RPMI7951 (cell line): ENCODE measurements around the gene TINAGL1. TPM values are rescaled to one million over a fixed set of nuclear protein-coding genes. Genes with fewer than 3 reads are reported as not detected.
A peak's percentile ranks its signal among the peaks of the same experiment; 100 is the strongest.

Source experiments
- DNase-seq: peaks from one replicate; pipeline ENCODE4 v3.0.0-alpha.2; 2012; ENCODE audit warnings: low read depth
- total RNA-seq: library from RNA; depleted of rRNA; stranded (reverse); fragments of >200 nt; shearing (Covaris generic); gene quantifications from 2 replicates; pipeline ENCODE4 v1.2.3, GENCODE V29; 2014; rRNA removed

TINAGL1 gene, protein sequence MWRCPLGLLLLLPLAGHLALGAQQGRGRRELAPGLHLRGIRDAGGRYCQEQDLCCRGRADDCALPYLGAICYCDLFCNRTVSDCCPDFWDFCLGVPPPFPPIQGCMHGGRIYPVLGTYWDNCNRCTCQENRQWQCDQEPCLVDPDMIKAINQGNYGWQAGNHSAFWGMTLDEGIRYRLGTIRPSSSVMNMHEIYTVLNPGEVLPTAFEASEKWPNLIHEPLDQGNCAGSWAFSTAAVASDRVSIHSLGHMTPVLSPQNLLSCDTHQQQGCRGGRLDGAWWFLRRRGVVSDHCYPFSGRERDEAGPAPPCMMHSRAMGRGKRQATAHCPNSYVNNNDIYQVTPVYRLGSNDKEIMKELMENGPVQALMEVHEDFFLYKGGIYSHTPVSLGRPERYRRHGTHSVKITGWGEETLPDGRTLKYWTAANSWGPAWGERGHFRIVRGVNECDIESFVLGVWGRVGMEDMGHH
- 7.0 and 14.9 TPM in 2 replicates for total RNA-seq

DNA sequence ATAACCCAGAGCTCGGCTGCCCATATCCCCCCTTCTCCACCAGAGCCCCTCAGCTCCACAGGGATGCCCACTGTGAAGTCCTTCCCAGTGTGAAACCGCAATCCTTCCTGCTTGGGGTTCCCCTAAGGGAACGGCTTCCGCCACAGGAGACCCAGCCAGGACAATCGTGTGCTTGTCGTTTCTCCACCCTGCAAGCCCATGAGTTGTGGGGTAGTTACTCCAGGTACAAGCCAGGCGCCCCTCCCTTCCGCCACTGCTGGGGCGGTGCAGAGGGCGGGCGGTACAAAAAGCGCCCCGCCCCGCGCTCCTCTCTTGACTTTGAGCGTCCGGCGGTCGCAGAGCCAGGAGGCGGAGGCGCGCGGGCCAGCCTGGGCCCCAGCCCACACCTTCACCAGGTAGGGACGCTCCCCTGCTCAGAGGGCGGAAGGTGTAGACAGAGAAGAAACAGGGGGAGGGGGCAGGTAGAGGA is at the start of gene TINAGL1:
TINAGL1 (plus strand) TSS at position 315 of the 469 bp plus-strand sequence. CDS start 634 bp downstream, outside the sequence.
- peak; percentile 51 for DNase-seq

DNA sequence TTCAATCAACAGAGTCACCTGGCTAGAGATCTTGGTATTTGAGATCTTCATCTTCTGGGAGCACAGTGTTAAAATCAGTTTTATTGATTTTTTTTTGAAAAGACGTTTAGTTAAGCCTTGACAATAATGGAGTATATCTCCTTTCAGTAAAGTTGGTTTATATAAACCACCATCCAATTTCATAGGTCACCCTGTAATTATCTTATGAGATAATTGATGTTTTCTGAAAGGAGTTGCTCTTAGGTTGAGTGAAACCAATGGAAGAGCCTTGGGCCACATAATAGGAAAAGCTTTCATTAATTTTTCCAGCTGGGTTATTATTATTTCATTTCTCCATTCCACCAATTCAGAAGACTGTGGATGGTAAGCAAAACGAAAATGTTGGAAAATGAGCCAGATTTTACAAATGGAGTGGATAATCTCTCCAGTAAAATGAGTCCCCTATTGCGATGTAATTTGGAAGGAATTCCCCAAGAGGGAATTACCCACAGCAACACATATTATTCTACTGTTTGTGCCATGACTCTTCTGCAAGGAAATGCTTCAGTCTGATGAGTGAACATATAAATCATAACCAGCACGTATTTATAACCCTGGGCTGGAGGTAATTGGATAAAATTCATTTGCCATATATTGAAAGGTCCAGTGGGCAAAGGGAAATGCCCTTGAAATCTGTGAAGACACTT is 46.2 kb upstream of the TINAGL1 start:
- DNase-seq = peak; percentile 16

DNA sequence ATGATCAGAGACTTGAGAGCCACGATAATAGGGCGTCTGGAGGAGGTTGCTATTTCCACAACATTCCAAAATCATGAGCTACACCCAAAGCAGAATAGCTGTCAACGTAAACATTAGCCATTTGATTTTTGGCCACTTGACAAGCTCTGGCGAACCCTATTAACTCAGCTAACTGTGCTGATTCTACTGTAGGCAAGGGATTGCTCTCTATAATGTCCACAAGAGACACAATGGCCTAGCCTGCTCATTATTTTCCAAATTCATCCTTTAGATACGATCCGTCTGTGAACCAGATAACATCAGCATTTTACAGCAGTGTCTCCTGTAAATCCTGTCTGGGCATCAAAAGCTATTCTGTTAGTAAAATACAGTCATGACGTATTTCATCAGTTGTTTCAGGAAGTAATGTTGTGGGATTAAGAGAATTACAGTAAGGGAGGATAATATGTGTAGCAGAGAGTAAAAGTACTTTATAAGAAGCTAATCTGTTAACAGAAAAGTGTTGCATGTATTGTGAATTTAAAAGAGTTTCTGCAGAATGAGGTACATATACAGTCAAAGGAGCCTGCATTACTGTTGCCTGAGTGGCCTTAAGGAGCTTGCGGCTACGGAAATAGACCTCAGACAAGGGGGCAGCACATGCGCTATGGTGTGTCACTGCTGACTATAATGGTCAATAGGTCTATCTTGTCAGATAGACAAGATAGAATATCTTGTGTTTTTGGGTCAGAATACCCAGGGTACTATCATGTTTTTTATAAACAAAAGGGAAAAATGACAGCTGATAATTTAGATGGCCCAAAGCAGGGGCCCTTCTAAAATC is 44.9 kb upstream of the TINAGL1 start:
- peak; percentile 64 for DNase-seq

DNA sequence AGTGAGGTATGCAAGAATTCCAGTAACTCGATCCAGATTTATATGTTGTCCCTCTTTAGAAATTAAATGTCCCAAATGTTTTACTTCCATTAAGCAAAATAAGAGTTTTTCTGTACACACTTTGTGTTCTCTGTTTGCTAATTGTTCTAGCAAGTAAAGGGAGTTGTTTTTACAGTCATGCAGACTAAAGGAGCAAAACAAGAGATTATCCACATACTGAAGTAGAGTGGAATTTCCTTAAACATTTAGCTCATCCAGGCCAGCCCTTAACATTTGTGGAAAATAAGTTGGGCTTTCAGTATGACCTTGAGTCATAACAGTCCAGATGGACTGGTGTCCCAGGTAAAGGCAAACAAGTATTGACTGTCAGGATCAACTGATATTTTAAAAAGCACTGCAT is 44.1 kb upstream of the TINAGL1 start:
- DNase-seq = no peak

DNA sequence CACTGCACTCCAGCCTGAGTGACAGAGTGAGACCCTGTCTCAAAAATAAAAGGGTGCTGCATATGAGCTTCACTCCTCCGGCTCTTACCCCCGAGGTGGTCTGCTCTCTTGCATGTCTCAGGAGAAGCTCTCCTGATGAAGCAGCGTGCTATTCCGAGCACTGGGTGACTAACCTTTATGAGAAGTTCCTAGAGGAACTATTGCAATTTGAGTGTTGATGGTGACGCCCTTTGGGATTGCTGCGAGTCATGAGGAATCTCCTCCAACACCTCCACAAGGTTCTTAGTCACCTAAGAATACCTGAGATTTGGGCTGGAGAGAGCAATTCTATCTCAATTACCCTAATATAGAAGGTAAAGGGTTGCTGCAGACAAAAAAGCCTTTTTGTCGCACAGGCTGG is 40.8 kb upstream of the TINAGL1 start:
- DNase-seq = no peak

DNA sequence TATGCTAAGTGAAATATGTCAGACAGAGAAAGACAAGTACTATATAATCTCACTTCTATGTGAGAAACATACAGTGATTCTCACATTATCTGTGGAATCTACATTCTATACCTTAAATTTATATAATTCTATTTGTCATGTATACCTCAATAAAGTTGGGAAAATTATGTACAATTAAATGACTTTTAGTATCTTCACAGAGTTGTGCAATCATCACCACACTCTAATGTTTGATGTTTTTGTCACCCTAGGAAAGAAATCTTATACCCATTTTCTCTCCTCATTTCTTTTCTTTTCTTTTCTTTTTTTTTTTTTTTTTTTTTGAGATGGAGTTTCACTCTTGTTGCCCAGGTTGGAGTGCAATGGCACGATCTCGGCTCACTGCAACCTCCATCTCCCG is 37.0 kb upstream of the TINAGL1 start:
- DNase-seq = no peak

DNA sequence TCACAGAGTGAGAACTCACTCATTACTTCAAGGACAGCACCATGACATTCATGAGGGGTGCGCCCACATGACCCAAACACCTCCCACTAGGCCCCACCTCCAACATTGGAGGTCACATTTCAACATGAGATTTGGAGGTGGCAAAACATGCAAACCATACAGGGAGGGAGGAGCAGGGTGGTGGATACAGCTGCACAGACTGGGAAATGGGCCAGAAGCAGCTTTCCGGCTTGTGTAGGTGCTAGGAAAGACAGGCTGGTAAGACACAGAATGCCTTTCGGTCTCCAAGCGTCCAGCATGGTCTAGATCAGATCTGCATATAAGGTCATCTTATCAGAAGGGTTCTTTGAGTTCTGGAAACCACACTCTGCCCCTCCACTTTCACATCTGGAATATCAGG is 35.1 kb upstream of the TINAGL1 start:
- DNase-seq = peak; percentile 21

DNA sequence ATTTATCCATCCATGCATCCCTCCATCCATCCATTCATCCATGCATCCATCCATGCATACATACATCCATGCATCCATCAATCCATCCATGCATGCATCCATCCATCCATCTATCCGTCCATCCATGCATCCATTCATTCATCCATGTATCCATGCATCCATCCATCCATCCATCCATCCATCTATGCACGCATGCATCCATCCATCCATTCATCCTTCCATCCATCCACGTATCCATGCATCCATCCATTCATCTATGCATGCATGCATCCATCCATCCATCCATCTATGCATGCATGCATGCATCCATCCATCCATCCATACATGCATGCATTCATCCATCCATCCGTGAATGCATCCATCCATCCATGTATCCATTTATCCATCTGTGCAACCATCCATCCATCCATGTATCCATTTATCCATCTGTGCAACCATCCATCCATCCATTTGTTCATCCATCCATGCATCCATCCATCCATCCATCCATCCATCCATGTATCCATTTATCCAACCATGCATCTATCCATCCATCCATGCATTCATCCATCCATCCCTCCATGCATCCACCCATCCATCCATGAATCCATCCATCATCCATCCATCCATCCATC is 30.3 kb upstream of the TINAGL1 start:
- no peak for DNase-seq

DNA sequence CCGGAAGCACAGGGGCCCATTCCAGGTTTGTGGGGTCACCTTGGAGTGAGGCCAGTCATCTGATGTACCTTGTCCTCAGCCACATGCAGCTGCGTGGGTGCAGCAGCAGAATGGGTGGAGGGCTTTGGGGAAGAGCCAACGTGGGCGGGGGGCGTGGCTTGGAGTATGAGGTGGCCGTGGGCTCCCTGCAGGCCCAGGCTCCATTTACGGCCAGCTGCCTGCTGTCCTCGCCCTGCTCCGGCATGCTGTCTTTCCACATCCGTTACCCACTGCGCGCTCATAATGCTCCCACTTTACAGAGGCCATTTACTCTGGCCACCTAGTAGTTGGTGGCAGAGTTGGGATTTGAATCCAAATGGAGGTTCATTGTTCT is 27.8 kb upstream of the TINAGL1 start:
- DNase-seq = no peak

DNA sequence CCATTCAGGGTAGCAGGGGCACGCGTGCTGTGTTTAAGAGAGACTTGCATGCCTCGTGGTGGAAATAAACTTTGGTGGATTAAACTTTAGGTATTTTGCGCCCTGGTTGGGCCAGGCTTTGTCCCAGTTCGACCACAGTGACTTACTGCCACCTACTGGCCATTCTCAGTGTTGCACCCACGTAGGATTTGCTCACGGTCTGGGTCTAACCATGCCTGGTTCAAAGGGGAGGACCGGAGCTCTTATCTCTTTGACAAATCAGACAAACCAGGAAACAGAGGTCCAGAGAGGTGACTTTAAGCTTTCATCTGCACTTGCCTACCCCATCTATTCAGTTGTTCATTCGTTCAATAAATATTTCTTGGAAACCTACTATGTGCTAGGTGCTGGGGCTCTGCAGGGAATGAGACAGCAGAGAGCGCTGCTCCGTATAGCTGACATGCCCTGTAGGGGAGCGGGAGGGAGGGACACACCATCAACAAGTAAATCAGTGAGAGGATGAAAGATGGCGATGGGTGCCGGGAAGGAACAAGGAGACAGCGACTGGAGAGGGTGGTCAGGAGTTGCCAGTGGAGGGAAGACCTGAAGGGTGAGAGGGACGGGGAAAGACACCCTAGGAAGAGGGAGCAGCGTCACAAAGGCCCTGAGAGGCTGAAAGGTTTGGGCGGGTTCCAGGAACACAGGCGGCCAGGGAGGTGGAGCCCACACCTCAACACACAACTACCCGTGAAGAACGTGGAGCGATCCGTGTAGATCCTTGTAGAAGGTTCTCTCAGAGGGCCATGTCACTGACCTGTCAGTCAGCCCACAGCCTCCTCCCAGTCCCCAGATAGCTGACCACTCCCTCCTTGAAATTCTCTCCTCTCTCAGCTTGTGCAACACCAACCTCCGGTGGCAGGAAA is 27.2 kb upstream of the TINAGL1 start:
- peak; percentile 82 for DNase-seq

DNA sequence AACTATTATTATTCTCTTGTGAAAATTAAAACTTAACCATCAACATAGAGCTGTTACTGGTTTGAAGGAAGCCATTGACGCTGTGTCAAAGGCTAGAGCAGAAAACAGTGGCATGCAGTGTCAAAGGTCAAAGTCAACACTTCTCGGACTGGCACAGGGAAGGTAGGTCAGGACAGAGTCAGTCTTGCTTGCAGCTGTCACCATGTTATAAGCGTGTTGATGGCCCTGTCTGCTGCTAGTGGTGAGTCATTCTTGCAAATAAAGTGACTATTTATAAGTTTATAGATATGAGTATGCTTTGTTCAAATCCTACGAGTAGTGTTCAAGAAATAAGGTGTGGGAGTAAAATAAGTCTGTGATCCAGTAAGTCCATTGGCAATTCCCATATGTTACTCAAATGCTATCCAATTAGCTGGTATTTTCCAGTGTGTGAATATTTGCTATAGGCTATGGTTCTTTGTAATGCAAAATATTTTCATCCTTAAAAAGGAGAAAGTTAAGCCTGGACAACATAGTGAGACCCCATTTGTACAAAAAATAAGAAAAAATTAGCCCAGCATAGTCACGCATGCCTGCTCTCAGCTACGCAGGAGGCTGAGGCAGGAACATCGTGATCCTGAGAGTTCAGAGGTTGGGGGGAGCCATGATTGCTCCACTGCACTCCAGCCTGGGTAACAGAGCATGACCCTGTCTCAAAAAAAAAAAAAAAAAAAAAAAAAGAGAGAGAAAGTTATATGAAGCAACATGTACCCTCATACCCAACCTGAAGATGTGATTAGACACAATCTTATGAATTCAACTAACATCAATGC is 26.3 kb upstream of the TINAGL1 start:
- peak; percentile 35 for DNase-seq

DNA sequence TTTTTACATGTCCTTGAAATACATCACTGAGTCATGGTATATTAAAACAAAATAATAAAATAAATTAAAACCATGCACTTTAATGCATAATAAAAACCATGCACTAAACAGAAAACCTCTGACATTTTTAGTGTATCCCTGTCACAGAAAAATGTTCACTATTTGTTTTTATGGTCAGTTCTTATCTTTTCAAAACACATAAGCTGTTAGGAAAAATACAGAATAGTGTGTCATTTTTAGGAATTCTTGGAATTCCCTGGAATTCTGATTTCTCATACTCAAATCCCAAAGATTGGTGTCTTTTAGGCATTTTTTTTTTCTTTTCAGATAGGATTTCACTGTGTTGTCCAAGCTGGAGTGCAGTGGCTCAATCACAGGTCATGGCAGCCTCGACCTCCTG is 25.1 kb upstream of the TINAGL1 start:
- no peak for DNase-seq

DNA sequence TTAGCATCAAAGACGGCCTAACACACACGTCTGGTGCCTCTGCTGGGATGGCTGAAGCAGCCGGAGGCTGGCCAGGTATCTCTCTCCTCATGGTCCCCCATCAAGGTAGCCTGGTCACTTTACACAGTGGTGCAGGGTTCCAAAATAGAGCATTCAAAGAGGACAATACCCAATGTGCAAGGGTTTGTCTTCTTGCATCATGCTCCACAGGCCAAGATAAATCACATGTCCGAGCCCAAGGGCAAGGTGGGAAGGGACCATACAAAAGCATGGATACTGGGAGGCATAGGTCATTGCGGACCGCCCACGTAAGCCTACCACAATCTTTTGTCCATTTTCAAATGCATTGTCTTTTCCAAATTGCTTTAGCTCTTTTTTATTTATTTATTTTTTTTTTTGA is 23.8 kb upstream of the TINAGL1 start:
- no peak for DNase-seq

DNA sequence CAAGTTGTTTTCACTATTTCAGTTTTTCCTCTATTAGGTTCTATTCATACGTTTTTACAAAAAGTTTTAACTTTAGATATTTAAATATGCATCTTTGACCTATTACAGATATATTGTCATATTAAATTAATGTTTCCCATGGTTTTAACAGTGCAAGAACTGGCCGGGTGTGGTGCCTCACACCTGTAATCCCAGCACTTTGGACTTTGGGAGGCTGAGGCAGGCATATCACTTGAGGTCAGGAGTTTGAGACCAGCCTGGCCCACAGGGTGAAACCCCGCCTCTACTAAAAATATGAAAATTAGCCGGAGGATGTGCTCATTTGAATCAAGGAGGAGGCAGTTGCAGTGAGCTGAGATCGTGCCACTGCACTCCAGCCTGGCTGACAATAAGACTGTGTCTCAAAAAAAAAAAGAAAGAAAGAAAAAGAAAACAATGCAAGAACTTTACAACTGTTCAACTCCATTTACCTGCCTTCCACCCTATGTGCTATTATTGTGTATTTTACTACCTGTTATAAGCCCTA is 19.8 kb upstream of the TINAGL1 start:
- DNase-seq = no peak

DNA sequence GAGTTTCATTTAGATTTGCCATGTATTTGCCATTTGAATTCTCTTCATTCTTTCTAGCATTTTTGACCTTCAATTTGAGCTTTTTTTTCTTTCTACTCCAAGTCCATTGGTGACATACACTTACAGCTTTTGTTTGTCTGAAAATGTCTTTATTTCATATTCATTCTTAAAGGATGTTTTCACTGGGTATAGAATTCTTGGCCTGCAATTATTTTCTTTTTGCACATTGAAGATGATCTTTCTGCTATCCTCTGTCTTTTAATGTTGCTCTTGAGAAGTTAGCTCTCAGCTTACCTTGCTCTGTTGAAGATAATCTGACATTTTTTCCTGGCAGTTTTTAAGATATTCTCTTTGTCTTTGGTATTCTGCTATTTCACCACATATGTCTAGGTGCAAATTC is 16.6 kb upstream of the TINAGL1 start:
- DNase-seq = no peak

DNA sequence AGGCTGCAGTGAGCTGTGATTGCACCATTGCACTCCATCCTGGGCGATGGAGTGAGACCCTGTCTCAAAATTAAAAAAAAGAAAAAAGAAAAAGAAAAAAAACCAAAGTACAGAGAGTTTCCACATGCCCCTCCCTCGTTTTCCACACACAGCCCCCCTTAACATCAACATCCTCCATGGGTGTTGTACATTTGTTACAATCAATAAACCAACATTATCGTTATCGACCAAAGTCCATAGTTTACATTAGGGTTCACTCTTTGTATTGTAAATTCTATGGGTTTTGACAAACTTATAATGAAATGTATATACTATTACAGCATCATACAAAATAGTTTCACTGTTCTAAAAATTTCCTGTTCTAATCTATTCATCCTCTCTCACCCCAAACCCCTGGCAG is 15.9 kb upstream of the TINAGL1 start:
- no peak for DNase-seq

DNA sequence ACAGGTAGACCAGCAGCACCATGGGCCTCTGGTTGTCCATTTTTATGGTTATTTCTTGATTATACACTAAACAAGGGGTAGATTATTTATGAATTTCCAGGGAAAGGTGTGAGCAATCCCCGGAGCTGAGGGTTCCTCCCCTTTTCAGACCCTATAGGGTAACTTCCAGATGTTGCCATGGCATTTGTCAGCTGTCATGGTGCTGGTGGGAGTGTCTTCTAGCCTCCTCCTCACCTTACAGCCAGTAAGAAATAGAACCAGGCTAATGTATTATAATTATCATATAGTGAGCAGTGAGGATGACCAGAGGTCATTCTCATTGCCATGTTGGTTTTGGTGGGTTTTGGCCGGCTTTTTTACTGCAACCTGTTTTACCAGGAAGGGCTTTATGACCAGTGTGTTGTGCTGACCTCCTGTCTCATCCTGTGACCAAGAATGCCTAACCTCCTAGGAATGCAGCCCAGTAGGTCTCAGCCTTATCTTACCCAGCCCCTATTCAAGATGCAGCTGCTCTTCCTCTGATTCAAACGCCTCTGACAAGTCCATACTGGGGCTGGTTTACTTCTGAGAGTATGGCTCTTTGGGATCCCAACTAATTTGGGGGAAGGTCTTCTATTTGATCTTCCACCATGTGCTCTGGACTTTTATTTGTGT is 13.5 kb upstream of the TINAGL1 start:
- peak; percentile 58 for DNase-seq

DNA sequence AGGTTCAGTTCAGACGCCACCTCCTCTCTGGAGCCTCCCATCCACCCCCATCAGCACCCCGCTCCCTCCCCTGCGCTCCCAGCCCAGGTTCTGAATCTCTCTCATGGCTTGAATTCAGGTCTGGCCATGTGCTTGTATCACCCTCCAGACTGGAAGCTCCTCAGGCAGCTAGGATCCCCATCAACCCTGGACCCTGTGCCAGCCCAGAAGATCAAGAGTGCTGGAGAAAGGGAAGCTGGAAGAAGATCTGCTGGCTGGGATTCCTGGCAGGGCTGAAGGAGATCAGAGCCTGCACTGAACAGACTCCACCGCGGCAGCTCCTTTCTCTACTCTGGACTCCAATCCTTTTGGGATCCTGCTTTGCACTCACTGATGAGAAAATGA is 11.7 kb upstream of the TINAGL1 start:
- no peak for DNase-seq

DNA sequence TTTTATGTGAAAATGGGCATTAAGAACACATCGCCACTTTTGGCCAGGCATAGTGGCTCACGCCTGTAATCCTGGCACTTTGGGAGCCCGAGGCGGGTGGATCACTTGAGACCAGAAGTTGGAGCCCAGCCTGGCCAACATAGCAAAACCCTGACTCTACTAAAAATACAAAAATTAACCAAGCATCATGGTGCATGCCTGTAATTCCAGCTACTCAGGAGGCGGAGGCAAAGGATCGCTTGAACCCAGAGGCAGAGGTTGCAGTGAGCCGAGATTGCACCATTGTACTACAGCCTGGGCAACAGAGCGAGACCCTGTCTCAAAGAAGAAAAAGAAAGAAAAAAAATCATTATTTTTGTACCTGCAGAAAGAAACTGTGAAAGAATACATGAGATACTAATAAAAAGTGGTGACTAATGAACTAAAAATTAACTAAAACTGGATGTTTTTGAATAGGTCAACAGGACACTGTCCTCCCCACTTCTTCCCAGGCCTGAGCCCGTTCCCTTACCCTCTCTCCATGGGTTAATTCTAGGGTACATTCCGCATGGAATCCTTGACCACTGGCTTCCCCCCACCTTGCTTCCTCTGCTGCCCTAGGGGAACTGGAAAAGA is 8.3 kb upstream of the TINAGL1 start:
- DNase-seq = no peak
